NCI-H345 (cell line): Measurements from ENCODE around the gene PPARD.
"Not testable (repeated sequence)": the region's sequence is repeated elsewhere in the genome, so short reads cannot be mapped to it uniquely, and the experiment has no call there.

Experiments used
- DNase-seq: peaks from one replicate; lab custom pipeline; 2025; lab: John Stamatoyannopoulos, UW

Gene PPARD

GRCh38 chr6:35381132-35381531 is 38.8 kb downstream of the PPARD start:
- DNase-seq: no peak

GRCh38 chr6:35382015-35382414 is 39.7 kb downstream of the PPARD start:
- no peak for DNase-seq

- no peak for DNase-seq
These were observed 43.3 kb downstream of the PPARD start for GRCh38 chr6:35385457-35386202.

DNA sequence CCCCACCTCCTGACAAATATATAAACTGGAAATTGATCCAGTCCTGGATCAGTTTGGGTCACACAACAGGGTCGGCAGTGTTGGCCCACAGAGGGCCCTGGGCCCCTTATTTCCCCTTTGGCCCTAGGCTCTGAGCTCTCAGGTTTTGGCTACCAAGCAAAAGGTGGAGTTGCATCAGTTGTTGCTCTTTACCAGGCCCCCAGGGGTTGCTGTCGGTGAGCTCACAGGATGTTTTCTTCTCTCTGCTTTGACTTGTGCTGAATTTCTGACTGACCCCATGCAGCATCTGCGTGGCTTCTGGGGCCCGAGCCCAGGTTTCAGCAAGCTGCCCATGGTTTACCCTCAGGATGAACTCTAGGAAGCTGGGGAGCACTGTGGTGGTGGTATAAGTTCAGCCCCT is 44.6 kb downstream of the PPARD start:
- DNase-seq: no peak

- DNase-seq: no peak
These were observed 45.7 kb downstream of the PPARD start for GRCh38 chr6:35388030-35388429.

DNA sequence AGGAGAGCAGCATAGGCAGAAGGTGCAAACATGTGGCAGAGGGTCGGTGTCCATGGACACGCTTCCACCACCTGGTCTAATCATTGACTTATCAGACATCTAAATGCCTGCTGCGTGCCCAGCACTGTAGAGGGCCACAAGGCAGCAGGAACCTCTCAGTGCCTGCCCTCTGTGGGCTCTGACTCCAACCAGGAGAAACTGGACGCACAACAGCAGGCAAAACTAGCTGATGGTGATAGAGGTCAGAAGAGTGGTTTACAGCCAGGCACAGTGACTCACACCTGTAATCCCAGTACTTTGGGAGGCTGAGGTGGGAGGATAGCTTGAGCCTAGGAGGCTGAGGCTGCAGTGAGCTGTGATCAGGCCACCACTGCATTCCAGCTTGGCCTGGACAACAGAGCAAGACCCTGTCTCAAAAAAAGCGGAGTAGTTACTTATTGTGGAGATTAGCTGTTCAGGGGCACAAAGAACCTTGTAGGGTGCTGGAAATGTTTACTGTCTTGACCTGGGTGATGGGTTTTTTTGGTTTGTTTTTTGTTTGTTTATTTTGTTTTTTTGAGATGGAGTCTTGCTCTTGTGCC is 46.5 kb downstream of the PPARD start:
- no peak for DNase-seq

DNA sequence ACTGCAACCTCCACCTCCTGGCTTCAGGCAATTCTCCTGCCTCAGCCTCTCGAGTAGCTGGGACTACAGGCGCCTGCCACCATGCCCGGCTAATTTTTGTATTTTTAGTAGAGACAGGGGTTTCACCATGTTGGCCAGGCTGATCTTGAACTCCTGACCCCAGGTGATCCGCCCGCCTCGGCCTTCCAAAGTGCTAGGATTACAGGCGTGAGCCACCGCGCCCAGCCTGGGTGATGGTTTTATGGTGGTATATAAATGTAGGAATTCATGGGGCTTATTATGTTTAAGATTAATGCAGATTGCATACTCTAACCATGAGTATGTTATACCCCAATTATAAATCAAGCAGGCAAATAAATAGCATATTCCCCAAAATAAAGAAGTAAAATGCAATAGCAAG is 47.0 kb downstream of the PPARD start:
- DNase-seq: not testable (repeated sequence)

DNA sequence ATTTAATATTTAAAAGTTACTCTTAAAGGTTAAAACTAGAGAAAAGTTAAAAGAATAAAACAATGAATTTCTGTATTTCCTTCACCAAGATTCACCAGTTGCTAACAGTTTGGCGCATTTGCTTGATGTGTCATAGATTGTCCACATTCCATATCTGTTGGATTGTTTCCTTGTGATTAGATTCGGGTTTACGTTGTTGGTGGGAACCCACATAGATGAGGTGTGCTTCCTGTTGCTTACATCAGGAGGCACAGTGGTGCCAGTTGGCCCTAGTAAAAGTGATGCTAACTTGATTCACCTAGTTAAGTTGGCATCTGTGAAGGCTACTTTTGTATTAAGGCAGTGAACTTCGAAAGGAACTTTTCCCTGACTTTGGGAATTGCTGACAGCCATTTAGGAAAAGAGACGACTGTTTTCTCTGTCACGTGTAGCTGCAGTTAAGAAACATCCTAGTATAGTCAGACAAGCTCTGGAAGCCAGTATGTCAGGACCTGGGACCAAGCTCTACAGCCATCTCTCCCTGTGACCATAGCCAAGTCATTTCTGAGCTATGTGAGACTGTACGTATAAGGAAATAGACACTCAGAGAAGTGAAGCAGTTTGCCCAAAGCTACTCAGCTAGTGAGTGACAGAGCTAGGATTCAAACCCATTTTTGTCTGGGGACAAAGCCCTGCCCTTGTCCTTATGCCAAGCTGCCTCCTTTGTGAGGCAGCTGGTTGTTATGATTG is 49.0 kb downstream of the PPARD start:
- DNase-seq: no peak

GRCh38 chr6:35392111-35392702 is 49.8 kb downstream of the PPARD start:
- DNase-seq: peak; percentile 84

DNA sequence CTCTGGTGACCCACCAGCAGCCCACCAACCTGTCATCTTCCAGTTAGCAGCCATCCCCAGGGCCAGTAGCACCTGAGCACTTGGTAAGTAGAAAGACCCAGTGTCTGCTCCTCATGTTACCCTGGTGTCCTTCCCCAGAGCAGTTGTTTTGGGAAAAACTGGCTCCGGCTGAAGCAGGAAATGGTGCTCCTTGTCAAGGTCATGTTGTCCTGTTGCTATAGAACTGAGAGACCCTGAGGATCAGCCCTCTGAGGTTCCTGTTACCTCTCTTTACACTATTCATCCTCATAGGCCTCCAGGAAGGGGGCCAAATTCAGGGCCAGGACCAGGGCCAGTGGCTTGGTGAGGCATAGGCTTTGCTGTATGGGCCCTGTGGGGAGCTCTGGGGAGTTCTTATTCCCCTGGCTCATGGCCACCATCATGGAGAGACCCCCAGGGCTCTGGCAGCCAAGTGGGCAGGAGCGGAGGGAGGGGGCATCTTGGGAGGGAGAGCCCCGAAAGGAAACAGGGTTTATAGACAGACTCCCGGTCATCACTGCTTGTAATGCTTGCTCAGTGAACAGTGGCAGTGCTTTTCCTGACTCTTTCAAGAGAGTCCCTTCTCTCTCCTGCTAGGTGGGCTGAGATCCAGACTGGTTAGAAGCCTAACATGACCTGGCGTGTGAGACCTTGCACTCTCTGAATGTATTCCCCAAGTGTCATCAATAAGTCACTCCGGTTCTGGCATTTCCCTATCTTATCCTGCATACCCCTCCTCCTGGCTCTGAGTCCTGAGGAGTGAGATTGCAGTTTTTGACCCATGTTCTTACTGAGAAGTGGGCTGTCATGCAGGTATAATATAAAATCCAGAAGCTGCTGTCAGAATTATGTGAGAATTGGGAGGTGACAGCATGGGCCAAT is 50.7 kb downstream of the PPARD start:
- no peak for DNase-seq

- no peak for DNase-seq
These were observed 54.6 kb downstream of the PPARD start for GRCh38 chr6:35396991-35397390.

- no peak for DNase-seq
These were observed 55.6 kb downstream of the PPARD start for GRCh38 chr6:35397806-35398418.

GRCh38 chr6:35398526-35398925 is 56.2 kb downstream of the PPARD start:
- no peak for DNase-seq

GRCh38 chr6:35400111-35400510 is 57.8 kb downstream of the PPARD start:
- DNase-seq: no peak

DNA sequence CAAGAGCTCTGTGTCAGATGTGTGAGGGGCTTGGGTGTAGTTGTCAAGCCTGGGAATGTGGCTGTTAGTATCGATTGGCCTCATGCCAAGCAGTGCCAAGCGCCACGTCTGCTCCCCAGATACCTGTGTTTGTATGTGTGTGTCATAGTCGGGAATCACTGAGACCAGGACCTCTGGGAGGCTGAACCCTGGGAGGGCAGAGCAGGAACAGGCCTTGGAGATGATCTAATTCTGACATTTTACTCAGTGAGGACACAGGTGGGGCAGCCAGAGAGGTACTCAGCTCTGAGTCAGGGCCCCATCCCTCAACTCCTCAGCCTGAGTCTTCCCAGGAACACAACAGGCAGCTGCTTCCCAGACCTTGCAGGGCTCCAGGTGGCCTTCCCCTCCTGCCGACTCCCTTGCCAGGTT is 58.5 kb downstream of the PPARD start:
- DNase-seq: peak; percentile 5

GRCh38 chr6:35401514-35401913 is 59.2 kb downstream of the PPARD start:
- DNase-seq: no peak

DNA sequence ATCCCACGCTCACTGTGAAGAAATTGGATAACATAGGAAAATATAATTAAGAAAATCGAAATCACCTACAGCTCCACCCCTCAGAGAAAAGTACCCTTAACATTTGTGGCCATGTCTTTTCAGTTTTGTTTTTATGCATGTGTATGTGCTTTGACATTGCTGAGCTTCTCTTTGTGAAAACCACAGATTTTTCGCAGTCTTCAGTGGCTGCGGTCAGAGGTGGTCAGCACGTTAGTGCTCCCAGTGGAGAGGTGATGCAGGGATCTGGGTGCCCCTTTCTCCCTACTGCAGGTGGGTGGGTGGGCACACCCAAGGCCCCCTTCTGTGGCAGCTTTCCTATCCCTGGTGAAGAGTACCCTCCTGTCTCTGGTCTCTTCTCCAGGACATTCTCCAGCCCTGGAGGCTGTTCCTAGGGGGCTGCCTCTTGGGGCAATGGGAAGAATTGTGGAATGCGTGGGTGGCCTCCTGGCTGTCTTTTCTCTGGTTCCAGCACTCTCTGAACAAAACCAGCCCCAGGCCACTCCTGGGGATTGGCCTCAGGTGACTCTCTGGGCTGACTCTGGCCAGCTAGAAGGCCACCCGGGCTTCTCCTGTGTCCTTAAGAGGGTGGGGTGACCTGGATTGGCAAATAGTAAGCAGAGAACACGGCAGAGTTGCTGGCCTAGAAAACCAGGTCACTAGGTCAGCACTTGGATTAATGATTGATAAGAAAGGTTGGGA is 59.9 kb downstream of the PPARD start:
- DNase-seq: no peak

GRCh38 chr6:35402856-35403191 is 60.5 kb downstream of the PPARD start:
- no peak for DNase-seq

DNA sequence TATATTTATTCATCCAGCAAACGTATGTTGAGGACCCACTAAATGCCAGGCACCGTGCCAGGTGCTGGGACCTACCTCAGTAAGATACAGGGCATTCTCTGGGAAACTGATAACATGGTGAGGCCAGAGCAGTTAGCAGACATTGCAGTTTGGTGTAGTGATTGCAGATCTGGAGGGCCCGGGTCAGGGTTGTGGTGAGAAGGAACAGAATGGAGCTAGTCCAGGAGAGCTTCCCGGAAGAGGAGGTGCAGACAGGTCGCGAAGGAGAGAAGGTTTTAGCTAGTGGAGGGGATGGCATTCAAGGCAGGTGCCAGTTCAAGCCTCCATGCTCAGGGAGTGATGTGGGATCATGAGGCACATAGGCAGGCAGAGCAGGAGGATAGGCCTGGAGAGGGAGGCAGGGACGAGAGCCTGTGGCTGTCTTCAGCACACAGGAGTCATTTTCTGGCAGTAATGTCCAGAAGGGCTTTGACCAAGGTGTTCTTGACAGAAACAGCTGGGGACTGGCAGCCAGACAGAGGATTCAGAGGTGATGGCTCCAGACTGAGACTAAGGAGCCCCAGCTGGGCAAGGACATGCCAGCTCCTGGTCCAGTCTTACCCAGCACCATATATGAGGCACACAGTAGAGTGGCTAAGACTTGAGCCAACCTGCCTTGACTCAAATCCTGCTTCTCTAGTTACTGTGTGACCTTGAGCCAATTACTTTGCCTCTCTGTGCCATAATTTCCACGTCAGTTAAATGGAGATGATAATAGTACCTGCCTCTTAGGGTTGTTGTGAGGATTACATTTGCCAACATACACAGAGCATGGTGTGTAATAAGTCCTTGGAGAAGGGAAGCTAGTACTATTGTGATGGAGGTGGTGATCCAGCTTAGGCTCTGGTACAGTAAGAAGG is 61.4 kb downstream of the PPARD start:
- no peak for DNase-seq
